Stimulated activated CD4-positive, alpha-beta T cell treated with anti-CD3 and anti-CD28 coated beads, Interleukin-4, amount 100 ng/mL, for 1 hour (primary cell): ENCODE data around the gene GLYATL1.

Experiments used
- DNase-seq: peaks from one replicate; pipeline ENCODE4 v3.0.0-alpha.2; 2020

Gene GLYATL1

DNA sequence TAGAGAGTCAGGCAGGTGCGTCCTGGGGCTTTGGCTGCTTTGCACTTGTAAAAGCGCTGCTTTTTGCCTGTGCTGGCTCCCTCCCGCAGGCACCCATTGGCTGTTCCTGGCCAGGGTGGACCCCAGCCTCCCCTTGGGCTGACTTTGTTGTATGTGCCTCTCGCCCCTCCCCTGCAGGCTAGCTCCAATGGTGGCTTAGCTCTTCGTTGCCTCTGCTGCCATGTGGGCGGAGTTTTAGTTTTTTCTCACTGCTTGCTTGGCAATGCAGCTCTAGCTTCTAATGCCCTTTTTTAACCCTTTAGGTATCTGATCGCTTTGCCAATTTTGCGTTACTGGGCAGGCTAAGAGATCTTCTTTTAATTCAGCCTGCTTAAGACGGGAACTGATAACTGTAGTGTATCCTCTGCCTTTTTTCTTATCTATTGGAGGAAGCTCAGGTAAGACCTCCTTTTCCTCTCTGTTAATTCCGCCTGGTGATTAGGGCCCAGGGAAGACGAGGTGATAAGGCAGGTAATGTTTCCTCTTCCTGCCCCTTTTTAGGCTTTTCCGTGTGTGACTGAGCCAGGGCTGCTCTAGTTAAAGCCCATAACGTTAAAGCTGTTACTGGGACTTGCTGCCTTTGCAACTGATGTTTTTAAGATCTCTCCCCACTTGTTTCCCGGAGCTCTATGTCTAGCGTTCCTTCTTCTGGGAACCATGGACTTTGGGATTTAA is 11.7 kb upstream of the GLYATL1 start:
- DNase-seq, result peak; percentile 10

DNA sequence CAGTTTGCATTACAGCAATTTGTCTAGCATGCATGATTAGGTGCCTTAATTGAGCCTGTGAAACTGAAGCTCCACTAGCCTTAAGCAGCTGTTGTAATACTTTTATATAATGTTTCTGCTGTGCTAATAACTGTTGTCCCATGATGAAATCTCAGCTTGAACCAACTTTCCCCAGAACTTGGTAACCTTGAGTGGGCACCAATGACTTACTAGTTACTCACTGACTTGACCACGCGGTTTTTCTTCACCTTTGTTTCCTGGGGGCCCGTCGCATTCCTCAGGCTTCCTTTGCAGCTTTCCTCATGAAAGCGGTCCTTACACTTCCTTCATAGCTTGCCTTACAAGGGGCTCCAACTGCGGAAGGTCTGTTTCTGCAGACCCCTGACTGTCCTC is 11.2 kb upstream of the GLYATL1 start:
- no peak for DNase-seq

GRCh38 chr11:58928691-58929090 is 10.6 kb upstream of the GLYATL1 start:
- DNase-seq, result no peak

DNA sequence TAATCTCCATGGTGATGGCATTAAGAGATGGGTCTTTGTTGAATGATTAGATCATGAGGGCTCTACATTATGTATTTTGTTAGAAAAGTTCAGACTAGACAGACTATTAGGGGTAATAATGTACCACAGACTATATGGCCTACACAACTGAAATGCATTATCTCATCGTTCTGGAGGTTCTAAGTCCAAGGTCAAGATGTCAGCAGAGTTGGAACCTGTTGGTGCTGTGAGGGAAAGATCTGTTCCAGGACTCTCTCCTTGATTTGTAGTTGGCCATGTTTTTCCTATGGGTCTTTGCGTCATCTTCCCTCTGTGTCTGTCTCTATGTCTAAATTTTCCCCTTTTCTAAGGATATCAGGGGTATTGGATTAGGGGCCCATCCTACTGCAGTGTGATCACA is 8.4 kb upstream of the GLYATL1 start:
- no peak for DNase-seq

DNA sequence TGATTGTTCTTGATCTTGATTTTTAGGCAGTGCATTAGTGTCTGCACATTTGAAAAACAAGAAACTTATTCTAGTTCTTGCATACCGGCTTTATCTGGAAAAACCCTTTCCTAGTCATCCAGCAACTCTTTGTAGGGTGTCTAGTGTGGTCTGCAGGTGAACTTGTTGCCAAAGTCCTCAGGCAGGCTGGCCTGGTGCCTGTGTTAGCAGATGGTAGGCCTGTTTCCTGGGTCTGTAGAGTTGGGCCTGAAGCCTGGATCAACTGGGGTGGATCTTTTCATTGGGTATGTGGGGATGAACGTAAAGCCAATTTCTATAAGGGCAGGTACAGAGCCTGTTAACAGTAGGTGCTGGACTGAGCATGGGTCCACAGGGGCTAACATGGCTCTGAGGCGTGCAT is 5.6 kb upstream of the GLYATL1 start:
- DNase-seq, result no peak

- no peak for DNase-seq
These were observed 4.3 kb upstream of the GLYATL1 start for GRCh38 chr11:58934945-58935513.

DNA sequence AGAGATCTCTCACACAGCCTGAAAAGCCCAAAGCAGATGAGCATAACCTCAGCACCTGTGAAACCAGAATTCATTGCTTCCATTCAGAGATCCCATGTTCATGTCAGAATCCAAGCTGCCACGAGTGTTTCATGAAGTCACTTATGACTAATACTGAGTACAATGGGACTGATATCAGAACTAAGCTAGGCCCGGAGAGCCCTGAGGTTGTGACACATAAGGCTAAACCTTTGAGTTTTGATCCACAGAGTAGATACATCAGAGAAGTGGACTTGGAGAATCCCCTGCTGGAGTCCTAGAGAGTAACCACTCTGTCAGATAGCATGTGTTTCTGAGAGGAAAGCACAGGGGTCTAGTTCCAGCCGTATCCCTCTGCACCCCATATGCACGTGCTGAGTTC is 890 bp upstream of the GLYATL1 start:
- no peak for DNase-seq

DNA sequence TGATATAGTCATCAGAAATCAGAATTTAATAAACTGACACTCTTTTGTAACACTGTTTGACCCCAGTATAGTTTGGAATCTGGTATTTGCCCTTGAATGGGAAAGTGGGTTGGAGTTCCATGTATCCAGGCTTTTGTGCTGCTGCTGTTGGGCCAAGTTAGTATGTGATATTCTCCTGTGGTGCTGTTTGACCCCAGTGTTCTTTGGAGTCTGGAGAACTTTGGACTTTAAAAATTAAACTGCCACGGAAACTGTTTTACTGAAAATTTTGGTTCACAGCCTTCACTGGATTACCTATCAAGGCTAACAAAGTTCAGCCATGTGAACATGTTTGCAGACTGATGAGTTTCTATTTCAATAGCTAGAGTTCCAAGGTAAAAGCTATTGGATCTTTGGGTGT is 740 bp downstream of the GLYATL1 start:
- DNase-seq, result no peak

DNA sequence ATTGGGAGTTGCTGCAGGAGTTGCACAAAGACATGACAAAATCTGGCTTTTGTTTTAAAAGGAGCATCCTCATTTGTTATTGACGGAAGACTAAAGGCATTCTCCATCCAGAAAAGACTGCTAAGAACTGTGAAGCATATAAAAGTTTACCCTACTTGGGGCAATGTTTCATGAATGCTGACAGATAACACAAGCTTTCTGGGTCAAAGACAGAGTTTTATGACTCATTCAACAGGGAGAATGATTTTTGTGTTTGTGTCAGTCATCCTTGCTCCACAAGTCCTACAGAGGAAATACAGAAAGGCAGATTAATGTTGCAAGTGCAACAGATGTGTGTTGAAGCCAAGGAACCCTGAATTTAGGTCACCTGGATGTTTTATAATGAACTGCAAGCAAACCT is 2.5 kb downstream of the GLYATL1 start:
- DNase-seq, result no peak

- no peak for DNase-seq
These were observed 6.4 kb downstream of the GLYATL1 start for GRCh38 chr11:58945663-58946062.

DNA sequence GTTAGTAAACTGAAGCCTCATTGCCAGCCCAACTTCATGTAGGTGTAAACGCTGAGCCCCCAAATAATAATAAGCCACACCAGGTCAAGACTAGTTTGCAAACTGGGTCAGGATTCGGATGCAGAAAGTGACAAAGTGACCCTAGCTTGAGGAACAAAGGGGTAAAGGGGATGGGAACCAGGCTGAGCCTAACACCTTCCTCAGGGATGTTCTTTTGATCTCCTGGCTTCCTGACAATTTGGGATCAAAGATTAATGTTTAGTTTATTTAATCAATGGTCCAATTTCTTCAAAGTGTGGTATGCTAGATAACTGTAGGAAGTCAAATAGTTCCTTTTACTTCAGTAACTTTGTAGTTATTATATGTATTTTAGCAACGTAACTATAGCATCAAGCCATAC is 9.9 kb downstream of the GLYATL1 start:
- no peak for DNase-seq

DNA sequence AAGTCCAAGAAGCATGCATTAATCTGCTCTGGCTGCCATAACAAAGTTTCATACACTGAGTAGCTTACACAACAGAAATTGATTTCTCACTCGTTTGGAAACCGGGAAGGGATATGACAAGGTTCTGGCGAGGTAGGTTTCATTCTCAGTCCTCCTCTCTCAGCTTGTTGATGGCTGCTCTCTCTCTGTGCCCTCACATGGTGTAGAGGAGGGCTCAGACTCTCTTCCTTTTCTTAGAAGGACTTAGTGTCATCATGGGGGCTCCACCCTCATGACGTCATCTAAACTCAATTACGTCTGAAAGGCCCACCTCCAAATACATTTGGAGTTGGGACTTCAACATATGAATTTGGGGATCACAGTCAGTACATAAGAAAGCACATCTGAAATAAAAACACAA is 18.6 kb downstream of the GLYATL1 start:
- no peak for DNase-seq

GRCh38 chr11:58958500-58958899 is 19.2 kb downstream of the GLYATL1 start:
- peak; percentile 33 for DNase-seq

GRCh38 chr11:58963551-58964104 is 24.3 kb downstream of the GLYATL1 start:
- DNase-seq, result no peak

DNA sequence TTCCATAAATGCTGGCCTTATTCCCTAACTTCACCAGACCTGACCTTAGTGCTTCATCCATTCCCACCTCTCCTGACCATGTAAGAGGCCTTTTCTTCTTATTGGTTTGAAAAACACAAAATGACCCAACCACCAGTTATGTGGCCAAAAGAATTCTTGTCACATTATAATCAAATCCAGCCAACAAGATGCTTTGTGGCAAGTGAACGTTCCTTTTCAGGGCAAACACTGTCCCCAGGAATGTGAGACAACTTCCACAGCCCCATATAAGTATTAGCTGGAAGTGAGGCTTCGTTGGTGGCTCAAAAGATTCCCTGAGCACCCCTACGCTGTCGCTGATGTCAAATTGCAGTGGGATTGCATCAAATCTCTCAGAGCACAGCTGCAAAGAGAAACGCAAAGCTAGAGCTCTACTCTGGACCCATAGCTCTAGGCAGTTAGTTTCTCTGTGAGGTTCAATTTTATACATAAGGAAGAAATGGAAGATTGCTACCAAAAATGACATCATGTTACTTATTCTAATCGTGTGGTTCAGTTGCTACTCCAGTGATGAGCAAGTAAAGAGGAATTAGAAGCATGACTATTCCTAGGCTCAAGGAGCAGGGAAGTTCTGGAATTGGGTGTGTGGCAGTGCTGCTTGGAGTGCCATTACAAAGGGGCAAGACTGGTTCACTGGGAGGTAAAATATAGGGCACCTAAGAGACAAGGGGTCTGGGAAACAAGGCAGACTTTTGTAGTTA is 26.1 kb downstream of the GLYATL1 start:
- DNase-seq, result no peak

- DNase-seq, result no peak
These were observed 29.0 kb downstream of the GLYATL1 start for GRCh38 chr11:58968251-58968711.

DNA sequence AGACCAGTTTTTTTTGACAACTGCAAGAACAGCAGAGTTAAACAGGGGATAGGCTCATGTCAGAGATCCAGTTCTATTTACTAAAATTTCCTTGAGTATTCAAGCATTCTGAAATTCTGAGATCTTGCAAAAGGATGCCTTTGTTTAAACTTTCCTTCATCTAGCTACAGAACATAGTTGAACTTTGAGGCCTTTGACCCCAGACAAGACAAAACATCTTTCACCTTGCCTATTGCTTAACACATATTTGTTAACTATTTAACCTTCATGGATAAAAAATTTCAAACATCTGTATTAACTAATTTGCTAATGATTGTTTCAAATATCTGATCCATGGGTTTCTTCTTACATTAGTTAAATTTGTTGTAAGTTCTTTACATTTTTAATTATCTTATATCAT is 38.2 kb downstream of the GLYATL1 start:
- no peak for DNase-seq

GRCh38 chr11:58979222-58979621 is 39.9 kb downstream of the GLYATL1 start:
- DNase-seq, result no peak

DNA sequence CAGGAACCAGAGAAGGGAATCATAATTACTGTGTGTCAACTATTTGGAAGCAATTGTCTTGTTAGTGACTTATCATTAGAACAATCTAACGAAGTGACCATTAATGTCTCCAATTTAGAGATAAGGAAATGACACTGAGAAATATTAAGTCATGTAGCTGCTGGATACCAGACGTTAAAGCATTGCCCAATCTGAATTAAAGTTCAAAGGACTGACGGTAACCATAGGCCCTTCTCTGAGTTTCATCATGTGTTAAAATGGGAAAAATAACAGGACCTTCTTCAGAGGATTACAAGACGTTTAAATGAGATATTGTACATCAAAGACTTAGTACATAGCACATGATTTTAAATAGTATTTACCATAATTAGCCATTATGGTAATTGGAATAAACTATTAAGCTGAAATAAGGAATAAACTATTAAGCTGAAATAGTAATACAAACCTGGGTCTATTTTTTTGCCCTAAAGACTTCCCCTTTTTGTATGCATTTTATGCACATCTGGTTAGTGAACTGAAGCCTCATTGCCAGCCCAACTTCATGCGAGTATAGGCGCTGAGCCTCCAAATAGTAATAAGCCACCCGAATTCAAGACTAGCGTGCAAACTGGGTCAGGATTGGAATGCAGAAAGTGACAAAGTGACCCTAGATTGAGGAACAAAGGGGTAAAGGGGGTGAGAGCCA is 41.0 kb downstream of the GLYATL1 start:
- DNase-seq, result no peak

GRCh38 chr11:58992489-58992888 is 53.2 kb downstream of the GLYATL1 start:
- DNase-seq, result no peak

- no peak for DNase-seq
These were observed 54.9 kb downstream of the GLYATL1 start for GRCh38 chr11:58994171-58994570.

DNA sequence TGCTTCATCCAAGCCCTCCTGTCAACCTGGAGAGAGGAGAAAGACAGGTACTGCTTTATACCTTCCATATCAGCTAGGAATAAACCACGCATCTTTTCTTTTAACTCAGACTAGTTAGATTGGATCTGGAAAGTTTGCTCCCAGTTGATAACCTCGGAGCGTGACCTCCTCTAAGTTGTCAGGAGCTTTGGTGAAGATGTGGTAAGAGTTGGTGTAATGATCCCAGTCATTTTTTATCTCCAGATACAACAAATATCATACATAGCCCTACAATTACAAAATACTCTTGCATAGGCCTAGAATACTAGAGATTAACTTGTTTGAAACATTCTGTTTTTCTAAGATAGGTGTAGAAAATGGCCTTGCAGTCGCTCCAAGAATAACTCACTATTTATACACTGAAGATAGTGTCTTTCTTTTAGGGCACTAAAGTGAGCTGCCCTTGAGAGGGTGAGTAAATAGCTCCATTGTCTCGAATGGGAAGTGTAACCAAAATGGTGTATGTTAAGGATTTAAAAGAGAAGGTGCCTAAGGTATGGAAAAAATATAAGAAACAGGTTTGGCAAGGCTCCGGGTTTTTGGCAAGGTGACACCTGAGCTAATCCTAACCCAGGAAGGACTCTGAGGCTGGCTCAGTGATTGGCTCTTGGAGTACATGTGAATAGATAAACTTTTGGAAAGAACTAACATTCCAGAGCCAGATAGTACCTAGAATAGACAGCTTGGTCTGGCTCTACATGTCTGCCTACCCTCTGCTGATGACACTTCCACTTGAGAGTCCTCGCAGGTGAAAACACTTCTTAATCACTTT is 59.4 kb downstream of the GLYATL1 start:
- DNase-seq, result no peak
